Stimulated activated CD4-positive, alpha-beta T cell treated with anti-CD3 and anti-CD28 coated beads, Interleukin-12 subunit alpha, Interleukin-12 subunit beta, amount 100 ng/mL, for 24 hours (primary cell): ENCODE measurements around the gene SCUBE1.

Source experiments
- DNase-seq, 2 experiments: peaks; one replicate each; pipeline ENCODE4 v3.0.0-alpha.2; 2020; ENCODE audit warnings: low read depth in 2 of 2

The SCUBE1 gene

DNA sequence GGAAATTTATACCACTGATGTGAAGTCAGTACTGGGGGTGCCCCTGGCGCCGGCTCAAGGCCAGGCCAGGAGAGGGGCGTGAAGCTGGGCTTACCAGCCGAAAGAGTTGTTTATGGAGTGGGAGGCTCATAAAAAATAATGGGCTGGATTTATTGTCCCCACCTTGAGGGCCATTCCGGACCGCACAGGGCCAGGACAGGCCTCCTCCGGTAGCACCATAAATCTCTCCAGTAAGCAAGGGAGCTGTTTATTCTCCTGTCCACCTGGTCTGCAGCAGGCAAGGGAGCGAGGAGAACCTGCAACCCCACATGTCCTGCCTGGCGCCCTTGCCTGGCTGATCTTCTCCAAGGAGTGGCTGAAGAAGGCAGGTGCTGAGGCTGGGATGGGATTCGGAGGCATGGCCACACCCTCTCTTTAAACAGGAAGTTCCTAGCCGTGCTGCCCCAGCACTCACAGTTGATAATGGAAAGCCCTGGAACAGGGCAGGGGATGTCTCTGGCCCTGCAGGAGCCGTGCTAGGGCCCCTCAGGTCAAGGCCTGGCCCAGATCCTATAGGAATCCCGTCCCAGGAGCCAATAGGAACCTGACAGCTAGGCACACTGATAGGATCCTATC lies 65.1 kb downstream of the SCUBE1 start:
- DNase-seq: no peak

DNA sequence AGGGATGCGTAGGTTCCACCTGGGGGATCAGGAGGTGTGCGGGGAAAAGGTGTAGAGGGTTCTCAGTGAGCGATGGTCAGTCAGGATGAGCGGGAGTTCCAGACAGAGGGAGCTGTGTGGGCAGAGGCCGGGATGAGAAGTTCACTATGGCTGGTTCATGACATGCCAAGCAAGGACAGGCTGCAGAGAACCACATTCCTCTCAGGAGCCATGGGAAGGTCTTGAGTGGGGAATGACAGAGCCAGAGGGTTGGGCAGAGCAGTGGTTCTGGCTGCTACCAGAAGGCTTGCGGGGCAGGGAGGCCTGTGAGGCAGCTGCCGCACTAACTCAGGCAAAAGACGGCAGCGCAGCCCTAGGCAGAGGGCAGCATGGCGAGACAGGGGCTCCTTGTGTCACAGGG lies 66.1 kb downstream of the SCUBE1 start:
- no peak for DNase-seq

DNA sequence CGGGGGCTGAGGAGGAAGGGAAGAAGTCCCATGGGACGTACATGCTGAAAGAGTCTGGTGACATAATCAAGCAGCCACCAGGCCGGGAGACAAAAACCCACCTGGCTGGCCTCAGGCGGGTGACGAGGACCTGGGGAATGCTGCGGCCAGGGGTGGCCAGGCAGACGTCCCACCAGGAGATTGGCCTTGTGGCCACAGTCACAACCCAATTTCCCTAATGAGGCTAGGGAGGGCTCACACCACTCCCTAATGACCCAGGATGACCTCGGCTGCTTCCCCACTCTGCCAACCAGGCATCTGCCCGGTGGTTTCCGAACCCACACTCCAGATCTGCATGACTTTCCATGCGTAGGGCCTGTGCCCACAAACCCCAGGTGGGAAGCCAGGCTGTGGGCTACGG lies 66.9 kb downstream of the SCUBE1 start:
- DNase-seq: no peak

DNA sequence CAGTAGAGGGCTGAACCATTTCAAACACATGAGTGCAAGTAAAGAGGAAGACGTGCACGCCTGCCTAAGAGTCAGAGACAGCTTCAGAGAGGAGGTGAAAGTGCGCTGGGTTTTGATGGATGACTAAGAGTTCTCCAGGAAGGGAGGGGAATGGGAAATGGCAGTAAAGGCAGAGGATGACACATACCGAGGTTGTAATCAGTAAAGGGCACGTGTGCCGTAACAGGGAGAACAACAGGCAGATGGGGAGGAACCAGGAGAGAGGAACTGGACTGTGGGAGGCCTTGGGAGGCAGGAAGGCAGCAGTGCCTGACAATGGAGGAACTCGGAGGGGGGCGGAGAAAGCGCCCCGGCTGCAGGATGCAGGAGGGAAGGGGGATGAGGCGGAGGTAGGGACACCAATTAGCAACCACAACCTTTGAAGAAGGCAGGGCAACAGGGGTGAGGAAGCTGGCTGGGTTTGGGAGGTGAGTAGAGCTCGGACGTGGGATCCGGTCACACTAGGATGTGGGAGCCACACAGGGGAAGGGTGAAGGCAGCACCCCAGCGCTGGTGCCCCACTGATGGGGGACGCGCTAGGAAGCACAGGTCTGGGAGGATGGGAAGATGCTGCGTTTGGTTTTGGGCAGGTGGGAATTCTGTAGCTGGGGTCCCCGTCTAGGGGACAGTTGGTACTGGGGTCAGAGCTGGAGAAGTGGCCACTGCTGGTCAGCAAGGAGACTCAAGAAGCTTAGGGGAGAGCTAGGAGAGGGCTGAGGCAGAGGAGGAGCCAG lies 67.4 kb downstream of the SCUBE1 start:
- no peak for DNase-seq

DNA sequence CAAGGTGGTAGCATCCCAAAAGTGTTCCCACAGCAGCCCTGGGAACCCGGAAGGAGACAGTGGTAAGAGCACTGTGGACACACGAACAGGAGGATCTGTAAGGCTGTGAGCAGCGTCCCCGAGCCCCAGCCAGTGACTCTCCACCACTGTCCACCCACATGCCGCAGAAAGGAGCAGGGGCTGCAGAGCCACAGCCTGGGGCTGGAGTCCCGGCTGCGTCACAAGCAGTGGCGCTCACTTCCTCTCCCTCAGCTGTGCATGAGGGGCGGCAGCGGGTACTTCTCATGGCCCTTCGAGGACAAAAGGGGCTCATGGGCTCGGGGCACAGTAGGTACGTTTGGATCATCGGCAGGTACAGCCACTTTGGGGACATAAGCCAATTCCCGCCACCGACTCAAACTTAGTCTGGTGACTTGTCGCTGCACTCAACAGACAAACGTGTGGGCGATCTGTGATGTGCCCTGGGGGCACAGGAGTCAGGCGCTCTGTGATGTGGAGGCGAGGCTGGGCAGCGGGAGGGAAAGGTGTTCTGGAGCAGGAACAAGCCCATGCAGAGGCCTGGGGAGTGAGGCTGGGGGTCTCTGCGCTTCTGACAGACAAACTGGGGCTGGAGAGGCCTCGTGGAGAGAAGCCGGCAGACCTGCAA lies 68.5 kb downstream of the SCUBE1 start:
- DNase-seq: no peak

DNA sequence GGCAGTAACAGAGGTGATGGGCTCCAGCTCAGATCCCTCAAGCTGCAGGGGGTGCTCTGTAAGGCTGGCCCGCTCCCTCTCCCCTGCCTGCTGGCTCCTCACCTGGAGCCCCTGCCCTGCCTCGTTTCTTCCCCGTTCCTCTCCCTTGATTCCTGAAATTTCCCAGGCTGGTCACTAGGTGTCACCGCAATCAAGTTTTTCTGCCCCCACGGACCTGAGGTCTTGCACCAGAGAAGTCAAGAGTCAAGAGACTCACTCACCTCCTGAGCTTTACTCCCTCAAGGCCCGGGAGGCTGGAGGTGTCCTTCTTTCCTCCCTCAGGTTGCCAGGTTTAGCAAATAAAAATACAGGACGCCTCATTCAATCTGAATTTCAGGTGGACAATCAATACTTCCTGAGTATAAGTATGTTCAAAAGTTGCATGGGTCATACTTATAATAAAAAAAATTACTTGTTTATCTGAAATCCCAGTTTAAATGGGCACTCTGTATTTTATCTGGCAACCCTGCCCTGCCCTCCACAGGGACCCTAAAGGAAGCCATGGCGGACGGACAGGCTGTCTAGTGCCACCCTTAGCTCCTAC lies 69.2 kb downstream of the SCUBE1 start:
- peak in 1 of 2 experiments; percentile 23 for DNase-seq

DNA sequence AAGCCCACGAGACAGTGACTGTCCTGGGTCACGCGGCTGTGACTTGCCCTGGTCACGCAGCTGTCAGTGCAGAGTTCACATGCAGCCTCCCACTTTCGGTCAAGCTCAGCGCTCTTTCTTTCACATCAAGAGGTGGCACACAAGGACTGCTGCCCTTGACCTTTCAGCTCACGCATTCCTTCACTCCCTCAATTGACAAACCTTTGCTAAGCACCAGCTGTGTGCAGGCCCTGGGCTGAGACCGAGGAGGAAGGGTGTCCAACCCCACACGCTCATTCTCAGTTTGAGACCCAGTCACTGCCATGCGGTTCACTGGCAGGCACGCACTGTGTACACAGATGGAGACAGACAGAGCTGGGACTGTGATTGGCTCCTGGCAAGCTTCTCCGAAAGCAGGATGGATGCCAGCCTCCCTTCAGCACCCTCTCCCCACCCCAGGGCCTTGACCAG lies 70.3 kb downstream of the SCUBE1 start:
- no peak for DNase-seq

DNA sequence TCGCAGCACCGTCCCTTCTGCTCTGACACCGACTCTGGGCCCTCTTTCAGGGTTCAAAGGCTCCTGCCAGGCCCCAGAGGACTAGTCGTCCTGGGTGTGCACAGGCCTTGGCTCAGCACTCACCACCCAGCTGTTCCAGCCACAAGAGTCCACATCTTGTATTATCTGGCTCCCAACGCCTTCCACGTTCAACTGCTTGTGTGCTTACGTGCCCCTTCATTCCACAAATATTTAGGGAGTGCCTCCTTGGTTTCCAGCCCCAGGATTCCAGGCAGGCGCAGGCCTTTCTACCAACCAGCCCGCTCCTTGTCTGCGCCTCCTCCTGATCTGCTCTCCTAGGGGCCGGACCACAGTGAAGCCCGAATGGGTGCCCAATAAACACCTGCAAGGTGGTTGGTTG lies 70.9 kb downstream of the SCUBE1 start:
- no peak for DNase-seq

DNA sequence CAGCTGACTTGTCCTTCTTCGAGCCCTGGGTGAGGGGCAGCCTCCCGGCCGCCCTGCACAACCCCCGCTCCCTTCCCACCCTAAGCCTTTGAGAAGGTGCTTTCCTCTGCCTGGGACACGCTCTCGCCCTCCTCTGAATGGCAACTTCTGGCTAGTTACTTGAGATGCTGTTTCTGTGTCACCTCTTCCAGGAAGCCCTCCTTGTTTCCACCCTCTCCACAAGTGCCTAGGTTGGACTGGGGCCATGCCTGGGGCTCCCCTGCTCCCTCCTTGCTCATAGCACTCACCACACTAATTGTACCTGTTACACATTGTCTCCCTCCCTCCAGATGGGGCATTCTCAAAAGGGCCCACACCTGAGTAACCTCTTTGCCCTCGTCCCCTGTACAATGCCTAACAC lies 72.2 kb downstream of the SCUBE1 start:
- no peak for DNase-seq

DNA sequence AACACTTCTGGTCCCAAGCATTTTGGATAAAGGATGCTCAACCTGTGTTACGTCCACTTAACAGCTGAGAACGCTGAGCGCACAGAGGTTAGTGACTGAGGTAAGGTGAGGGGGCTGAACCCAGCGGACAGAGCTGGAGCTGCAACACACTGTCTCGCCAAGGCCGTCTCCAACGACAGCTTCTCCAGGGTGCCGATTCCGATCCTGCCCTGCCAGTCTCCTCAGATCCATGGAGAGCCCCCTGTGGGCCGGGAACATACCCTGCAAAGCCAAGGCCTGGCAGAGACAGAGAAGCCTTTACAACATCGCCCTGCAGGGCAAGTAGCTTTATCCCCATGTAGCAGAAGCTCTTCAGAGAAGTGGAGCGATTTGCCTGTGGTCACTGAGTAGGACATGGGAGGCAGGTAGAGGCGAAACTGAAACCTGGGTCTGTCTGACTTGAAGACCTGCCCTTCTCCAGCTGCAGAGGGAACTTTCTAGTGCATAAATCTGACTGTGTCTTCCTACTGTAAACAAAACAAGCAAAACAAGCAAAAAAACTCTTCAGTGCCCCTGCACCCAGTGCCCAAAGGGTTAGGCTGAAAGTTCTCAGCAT lies 72.8 kb downstream of the SCUBE1 start:
- DNase-seq: no peak

DNA sequence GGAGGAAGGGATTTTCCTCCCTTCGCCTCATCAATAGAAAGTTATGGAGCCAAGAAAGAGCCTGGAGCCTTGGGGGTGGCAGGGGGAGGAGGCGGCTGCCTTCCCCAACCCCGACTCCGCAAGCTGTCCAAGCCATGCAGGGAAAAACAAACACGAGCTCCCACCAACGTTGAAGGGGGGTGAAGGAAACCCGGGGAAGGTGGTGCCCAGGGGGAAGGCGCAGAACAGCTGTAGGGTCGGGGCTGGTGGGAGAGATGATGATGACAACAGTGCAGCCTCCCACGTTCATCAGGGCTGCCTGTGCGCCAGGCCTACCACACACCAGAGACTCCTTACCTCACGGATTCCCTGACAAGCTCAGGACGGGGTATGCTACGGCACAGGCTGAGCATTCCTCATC lies 73.5 kb downstream of the SCUBE1 start:
- no peak for DNase-seq

DNA sequence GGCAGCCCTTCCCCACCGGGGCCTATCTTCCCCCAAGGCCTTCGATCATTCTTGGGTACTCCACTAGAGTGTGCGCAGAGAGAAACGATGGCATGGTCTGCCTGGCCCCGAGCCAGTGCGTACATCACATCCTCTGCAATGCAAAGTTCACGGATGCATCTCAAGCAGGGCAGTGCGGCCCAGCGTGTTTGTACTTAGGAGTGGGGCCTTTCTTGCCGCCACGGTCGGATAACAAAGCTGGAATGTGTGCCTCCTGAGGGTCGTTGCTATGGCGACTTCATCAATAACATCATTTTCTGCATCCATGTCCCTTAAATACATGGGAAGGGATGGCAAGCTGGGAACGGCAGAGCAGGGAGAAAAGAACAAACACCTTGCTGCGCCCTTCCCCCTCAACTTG lies 73.9 kb downstream of the SCUBE1 start:
- no peak for DNase-seq

DNA sequence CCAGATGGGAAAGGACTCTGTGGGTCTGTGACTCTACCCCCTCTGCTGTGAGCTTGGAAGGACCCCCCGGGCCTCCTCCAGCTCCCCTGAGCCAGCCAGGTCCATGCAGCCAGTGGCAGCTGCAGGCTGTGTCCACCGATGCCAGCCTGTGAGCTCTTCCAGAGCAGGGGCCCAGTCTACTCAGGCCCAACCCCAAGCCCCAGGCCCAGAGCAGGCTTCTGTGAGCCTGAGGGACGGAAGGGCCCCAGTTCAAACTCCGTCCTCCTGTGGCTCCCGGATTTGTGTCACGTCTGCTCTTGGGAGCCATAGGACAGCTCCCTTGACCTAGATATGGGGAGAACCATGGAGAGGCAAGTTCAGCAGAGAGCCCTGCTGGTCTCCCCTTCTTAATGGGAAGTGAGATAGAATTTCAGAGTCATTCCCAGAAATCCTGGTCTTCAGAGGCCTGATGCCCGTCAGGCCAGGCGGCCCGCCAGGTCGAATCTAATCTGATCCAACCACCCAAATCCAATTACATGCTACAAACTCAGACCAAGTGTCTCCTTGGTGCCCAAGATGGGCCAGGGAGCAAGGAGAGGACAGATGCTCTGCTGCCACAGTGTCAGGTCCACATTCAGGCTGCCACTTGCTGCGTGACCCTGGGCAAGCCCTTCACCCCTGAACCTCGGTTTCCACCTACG lies 75.1 kb downstream of the SCUBE1 start:
- no peak for DNase-seq

DNA sequence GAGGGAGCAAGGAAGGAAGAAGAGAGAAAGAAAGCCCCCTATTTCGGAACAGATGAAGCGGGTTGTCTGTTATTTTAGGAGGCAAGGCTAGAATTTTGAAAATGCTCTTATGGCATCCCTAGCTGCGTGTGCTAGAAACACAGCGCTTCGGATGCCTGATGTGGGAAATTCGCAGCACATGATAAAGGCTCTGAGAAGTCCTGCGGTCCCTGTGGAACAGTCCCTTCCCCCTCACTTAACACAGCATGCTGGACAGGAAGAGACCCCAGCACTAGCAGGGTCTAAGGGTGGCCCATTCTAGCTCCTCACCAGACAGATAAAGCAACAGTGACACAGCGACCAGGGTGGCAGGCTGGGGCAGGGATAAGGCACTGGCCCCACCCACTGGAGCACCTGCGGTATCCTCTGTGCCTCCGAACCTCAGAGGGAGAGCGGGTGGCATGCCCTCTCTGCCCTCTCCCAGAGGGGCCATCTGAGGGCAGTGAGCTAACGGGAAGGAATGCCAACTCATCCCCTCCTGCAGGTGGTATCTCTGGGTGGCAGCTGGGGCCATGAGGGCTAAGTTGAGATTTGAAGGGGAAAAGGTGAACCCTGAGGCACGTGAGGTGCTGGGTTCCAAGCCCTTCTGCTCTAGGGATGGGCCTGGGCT lies 75.7 kb downstream of the SCUBE1 start:
- DNase-seq: no peak

DNA sequence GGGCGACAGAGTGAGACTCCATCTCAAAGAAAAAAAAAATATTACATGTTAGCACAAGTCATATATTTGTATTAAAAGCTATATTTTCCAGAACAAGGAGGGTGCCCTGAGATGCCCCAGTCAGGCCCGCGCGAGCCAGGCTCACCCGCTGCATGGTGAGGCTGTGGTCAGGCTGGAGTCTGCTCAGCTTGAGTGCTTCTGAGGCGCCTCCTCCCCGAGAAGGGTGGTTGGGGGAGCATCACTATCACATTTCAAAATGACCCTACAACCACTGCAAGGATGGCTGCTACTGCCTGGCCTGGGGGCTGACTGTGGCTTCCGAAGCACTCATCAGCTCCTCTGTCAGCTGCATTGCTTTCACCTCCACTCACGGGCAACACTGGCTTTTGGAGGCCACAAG lies 77.1 kb downstream of the SCUBE1 start:
- no peak for DNase-seq

DNA sequence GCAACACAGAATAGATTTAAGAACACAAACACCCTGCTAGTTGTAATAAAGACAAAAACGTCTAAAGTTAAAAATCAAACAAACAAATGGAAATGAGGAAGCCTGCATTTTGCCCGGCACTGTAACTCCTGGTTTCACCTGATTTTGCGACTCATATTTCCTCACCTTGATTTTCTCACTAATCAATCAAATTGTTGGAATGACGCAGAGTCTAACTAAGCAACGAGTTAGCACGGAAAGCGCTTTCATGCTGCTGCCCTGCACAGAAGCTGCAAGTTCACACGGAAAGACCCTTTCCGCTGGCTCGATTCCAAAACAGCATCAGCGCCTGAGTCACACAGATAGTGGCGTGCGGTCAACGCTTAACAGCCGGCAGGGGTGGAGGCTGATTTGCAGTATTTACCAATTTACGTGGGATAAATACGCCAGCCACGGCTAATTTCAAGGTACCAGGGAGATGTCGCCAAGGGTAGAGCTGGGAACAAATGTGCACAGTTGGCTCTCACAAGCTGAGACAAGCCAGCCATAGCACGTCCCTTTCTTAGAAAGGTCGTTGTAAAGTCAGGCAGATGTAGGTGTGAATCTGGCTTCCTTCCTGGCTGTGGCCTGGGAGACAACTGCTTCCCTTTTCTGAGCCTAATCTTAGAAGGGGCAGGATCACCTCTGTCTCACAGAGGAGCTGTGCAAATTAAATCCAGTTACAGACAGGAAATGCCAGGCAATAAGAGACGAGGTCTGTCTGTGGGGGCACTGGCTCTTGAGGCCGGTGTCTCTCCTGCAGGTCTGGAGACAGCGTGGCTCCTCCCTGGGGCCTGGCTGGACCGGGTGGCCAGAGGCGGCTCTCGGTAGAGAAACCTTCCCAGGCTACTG lies 79.3 kb downstream of the SCUBE1 start:
- peak; percentile 65 to 76 for DNase-seq

DNA sequence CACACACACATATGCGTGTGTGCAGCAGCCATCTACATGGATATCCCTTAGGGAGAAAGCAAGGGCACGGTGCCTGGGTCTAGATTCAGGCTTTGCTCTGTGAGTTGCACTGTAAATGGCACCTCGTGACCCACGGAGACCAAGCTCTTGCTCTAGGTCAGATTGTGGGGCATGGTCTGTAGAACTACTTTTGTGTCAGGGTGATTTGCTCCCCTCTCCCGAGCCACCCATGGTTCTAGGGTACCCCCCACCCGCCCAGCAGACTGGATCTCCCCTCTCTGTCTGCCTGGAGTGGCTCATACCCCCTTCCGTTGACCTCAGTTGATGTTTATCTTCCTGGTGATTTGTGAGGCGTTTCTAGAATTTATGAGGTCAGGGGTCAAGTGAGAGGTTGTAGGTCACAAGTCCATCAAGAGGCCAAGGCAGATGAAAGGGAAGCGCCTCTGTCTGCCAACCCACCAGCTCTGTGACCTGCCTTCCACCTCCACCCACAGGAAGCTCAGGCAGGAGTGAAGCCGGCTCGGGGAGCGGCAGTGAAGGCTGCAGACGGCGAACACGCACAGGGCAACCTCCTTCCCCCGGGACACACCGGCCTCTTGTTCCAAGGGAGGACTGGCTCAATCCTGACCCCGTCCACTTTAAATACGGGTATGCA lies 80.1 kb downstream of the SCUBE1 start:
- DNase-seq: no peak

DNA sequence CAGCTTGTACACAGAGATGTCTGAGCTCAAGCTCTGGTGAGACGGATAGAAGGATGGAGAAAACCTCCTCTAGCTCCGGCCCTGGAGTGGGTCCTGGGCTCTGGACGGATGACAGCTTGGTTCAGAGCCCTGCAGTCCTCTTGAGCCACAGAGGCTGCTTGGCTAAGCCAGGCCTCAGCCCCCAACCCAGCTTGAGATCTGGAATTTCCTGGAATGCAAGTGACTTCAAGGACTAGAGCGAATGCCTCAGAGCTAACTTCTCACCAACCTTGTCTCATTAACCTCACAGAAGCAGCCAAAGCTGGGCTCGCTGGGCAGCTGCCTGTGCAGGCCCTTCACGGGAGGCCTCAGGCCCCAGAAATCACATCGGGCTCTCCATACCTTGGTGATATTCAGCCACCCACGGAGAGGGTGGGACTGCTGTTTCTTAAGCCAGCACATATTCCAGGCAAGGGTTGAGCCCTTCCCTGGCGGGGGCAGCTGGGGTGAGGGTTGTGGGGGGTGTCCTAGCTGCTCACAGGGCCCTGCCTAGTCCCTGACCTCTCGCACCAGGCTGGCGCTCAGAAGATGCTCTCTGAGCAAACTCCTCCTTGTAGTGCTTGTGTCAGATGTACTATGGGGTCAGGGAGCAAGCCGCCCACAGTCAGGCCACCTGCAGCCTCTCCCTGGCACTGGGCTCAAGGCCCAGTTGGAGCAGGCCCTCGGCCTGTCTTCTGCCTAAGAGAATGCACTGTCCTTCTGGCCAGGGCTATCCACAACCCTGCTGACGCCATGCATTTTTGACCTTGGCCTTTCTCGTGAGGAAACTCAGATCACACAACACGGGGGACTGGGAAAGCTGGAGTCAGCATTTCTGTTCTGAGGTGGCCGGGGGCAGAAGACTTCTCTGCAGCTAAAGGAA lies 82.6 kb downstream of the SCUBE1 start:
- DNase-seq: no peak

DNA sequence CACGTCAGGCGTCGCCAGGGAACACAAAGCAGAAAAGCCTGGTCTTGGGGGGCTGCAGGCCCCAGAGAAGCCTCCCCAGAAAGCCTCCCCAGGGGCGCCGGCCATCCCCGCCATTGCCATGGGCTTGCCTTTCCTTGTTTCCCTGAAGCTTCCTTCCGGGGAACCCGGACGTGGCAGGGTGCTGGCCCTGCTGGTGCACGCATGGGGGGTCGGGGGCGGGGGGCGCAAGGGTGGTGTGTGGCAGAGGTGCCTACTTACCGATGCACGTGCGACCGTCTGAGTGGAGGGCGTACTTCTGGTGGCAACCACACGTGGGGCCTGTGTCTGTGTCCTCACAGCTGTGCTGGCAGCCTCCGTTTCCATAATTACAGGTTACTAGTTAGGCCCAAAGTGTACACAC lies 85.2 kb downstream of the SCUBE1 start:
- DNase-seq: no peak
